OCI-LY7 (cell line): ENCODE measurements around the gene NAT9. TPM values are rescaled to one million over a fixed set of nuclear protein-coding genes. Genes with fewer than 3 reads are reported as not detected.

Source experiments
- BruUV-seq: library from RNA; stranded (reverse); fragments of 400-500 nt; replicated peaks from 2 replicates; lab custom pipeline; 2021; lab: Mats Ljungman, UMichigan
- CTCF ChIA-PET: fragments of 300-600 bp; sonication (Branson Sonifier 250); formaldehyde crosslinking; loops from one replicate; lab custom pipeline; 2022; ENCODE audit warnings: antibody characterized with exemption; ENCODE audit not compliant: unreplicated experiment; lab: Charles Lee
- POLR2A ChIA-PET: fragments of 300-600 bp; sonication (Branson Sonifier 250); formaldehyde crosslinking; loops from one replicate; lab custom pipeline; 2022; ENCODE audit warnings: antibody characterized with exemption; lab: Charles Lee
- DNase-seq: peaks from one replicate; pipeline ENCODE4 v3.0.0-alpha.2; 2015; ENCODE audit warnings: low spot score
- H2AFZ ChIP-seq: fragments of 200-600 bp; sonication (generic), shearing (Covaris generic); 2 replicates; pipeline ENCODE4 v1.6.1; 2014; ENCODE audit warnings: mild to moderate bottlenecking, antibody characterized with exemption, low read length, moderate library complexity
- H3K27ac ChIP-seq: fragments of 200-600 bp; sonication (generic); 2 replicates; pipeline ENCODE4 v1.5.1; 2014; ENCODE audit warnings: mixed run types, low read depth, mild to moderate bottlenecking, moderate library complexity, low read length, inconsistent platforms; ENCODE audit not compliant: poor library complexity, severe bottlenecking
- H3K36me3 ChIP-seq: fragments of 200-600 bp; sonication (generic); 2 replicates; pipeline ENCODE4 v1.6.1; 2014; ENCODE audit warnings: mild to moderate bottlenecking, antibody characterized with exemption, low read length, moderate library complexity, mixed read lengths; ENCODE audit not compliant: insufficient read depth
- H3K4me1 ChIP-seq: fragments of 200-600 bp; sonication (generic); 2 replicates; pipeline ENCODE4 v1.5.1; 2014; ENCODE audit warnings: mild to moderate bottlenecking, low read length; ENCODE audit not compliant: insufficient read depth, poor library complexity, severe bottlenecking
- H3K4me2 ChIP-seq: fragments of 200-600 bp; sonication (generic); 2 replicates; pipeline ENCODE4 v1.6.1; 2014; ENCODE audit warnings: mild to moderate bottlenecking, low read length
- H3K4me3 ChIP-seq: fragments of 200-600 bp; sonication (generic); 2 replicates; pipeline ENCODE4 v1.5.1; 2014; ENCODE audit warnings: mild to moderate bottlenecking, low read depth, low read length; ENCODE audit not compliant: poor library complexity, severe bottlenecking
- H3K79me2 ChIP-seq: fragments of 200-600 bp; sonication (generic); 2 replicates; pipeline ENCODE4 v1.6.1; 2016; ENCODE audit warnings: low read depth, mild to moderate bottlenecking, low read length, moderate library complexity, mixed read lengths; ENCODE audit not compliant: insufficient read depth
- H3K9me2 ChIP-seq: fragments of 200-600 bp; sonication (generic); 2 replicates; pipeline ENCODE4 v1.6.1; 2016; ENCODE audit warnings: mild to moderate bottlenecking, low read length, mixed read lengths; ENCODE audit not compliant: insufficient read depth
- H3K9me3 ChIP-seq: fragments of 200-600 bp; sonication (generic); 2 replicates; pipeline ENCODE4 v1.6.1; 2014; ENCODE audit warnings: mild to moderate bottlenecking, mixed run types, low read length, mixed read lengths
- H4K20me1 ChIP-seq: fragments of 200-600 bp; sonication (generic); 2 replicates; pipeline ENCODE4 v1.6.1; 2014; ENCODE audit warnings: mild to moderate bottlenecking, antibody characterized with exemption, low read length, moderate library complexity, mixed read lengths; ENCODE audit not compliant: insufficient read depth
- EZH2phosphoT487 ChIP-seq: fragments of 200-600 bp; sonication (generic); IDR thresholded peaks from 2 replicates; pipeline ENCODE4 v1.6.1; 2018; ENCODE audit warnings: low read depth, borderline replicate concordance, mild to moderate bottlenecking, mixed run types, antibody characterized with exemption, low read length, moderate library complexity, mixed read lengths
- intact Hi-C: fragments of 100-400 bp; cut with micrococcal nuclease; formaldehyde crosslinking; loops from one replicate; pipeline ENCODE4 v1.10.0; 2022; ENCODE audit not compliant: unreplicated experiment
- total RNA-seq, 2 experiments: library from RNA; depleted of rRNA in 1 of 2; stranded (reverse); fragments of >200 nt in 1 of 2; shearing (Covaris generic) in 1 of 2; gene quantifications; 2 replicates each; pipeline ENCODE4 v1.2.3, GENCODE V29; 2014 to 2022
- TF ChIP-seq, protein P1 (sequence below): fragments of 200-600 bp; sonication (generic); conservative IDR thresholded peaks from 2 replicates; pipeline ENCODE4 v1.5.1; 2014; ENCODE audit warnings: mild to moderate bottlenecking, antibody characterized with exemption, low read length, moderate library complexity, mixed read lengths

The NAT9 gene
- total RNA-seq, 2 experiments from 2014 or later = 77.2 to 87.9 TPM

DNA sequence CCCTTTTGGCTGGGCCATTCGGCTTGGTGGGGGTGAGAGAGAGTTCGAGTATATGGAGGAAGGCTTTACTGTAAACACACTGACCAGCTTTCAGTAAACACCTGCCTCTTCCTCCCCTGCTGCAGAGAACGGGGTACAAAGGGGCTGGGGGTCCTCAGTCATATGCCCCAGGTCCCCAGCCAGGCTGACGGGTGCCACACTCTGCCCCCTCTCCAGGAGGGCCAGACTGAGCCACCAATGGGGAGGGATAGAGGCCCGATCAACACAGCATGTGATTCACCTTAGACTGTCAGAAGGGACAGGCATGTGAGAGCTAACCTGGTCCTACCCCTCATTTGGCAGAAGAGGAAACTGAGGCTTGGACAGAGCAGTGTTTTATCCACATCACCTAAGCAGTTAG lies 14.7 kb downstream of the NAT9 start:
- CTCF ChIA-PET = interaction anchor here (0.6 kb wide), 1 partner anchor 71 kb away, joined by 3 read pairs; no protein-coding TSS in a partner anchor
- intact Hi-C loops = no loop called here
- DNase-seq = no peak
- H3K4me1 ChIP-seq = peaks cover 19% of the 10 kb centered on the region
- no peaks in the 10 kb centered on the region for H3K9me2 ChIP-seq
- POLR2A ChIA-PET = interaction anchor here (0.5 kb wide), 1 partner anchor 11 kb away, joined by 5 read pairs; no protein-coding TSS in a partner anchor
- no peak overlapping the region for H3K4me3 ChIP-seq
- no peaks in the 10 kb centered on the region for H3K9me3 ChIP-seq
- H3K27ac ChIP-seq = no peak overlapping the region
- H4K20me1 ChIP-seq = peaks cover 9% of the 10 kb centered on the region; the same call in 1 of the 2 replicates
- H3K4me2 ChIP-seq = no peak overlapping the region
- peaks cover 4% of the 10 kb centered on the region; the same call in 1 of the 2 replicates for H3K79me2 ChIP-seq
- no TSS peak for BruUV-seq
- no peak for TF ChIP-seq EZH2phosphoT487
- TF ChIP-seq, protein P1, sequence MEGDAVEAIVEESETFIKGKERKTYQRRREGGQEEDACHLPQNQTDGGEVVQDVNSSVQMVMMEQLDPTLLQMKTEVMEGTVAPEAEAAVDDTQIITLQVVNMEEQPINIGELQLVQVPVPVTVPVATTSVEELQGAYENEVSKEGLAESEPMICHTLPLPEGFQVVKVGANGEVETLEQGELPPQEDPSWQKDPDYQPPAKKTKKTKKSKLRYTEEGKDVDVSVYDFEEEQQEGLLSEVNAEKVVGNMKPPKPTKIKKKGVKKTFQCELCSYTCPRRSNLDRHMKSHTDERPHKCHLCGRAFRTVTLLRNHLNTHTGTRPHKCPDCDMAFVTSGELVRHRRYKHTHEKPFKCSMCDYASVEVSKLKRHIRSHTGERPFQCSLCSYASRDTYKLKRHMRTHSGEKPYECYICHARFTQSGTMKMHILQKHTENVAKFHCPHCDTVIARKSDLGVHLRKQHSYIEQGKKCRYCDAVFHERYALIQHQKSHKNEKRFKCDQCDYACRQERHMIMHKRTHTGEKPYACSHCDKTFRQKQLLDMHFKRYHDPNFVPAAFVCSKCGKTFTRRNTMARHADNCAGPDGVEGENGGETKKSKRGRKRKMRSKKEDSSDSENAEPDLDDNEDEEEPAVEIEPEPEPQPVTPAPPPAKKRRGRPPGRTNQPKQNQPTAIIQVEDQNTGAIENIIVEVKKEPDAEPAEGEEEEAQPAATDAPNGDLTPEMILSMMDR = no peak
- no peak overlapping the region for H2AFZ ChIP-seq
- peaks cover 24% of the 10 kb centered on the region for H3K36me3 ChIP-seq

DNA sequence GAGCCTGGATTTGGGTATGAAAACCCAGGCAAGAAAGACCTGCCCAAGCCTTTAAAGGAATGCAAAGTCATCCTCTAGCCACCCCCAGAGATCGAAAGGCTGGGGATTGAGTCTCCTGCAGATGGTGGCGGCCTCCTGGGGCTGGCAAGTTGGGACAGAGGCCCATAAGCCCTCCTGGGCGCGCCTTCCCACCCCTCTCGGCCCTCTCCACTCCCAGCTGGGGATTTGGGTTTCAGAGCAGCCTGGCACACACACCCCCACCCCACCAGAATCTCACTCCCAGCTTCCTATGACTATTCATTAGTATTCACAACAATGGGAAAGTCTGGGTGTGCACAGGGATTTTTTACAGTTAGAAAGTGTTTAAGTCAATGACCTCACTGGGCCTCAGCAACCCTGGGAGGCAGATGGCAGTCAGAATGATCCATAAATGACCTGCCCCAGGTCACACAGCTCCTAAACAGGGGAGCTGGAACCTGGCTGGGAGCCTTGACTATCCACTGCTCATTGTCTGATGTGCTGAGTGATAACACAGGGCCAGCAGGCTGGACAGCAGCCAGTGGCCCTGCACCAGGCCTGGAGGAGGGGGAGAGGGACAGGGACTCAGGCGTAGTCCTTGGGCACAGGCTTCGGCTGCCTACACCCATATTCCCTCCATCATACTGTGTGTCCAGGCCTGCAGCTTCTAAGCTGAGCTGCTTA lies 15.6 kb downstream of the NAT9 start:
- H3K4me1 ChIP-seq = peaks cover 19% of the 10 kb centered on the region
- POLR2A ChIA-PET = interaction anchor here (0.5 to 1.4 kb wide), 4 partner anchors 10 to 24 kb away, joined by 3 to 5 read pairs (median 3); no protein-coding TSS in a partner anchor

More for the DNA sequence above, 15.6 kb downstream of the NAT9 start:
- Histone ChIP-seq H3K79me2 (peaks cover 5% of the 10 kb centered on the region; the same call in 1 of the 2 replicates), H3K9me3 (no peaks in the 10 kb centered on the region), H2AFZ (no peak overlapping the region), H3K27ac (no peak overlapping the region), H3K4me3 (no peak overlapping the region), H3K9me2 (no peaks in the 10 kb centered on the region), H4K20me1 (peaks cover 9% of the 10 kb centered on the region; the same call in 1 of the 2 replicates), H3K36me3 (peaks cover 16% of the 10 kb centered on the region), H3K4me2 (no peak overlapping the region)
- TF ChIP-seq, protein P1 = no peak
- TF ChIP-seq EZH2phosphoT487 = no peak
- no TSS peak for BruUV-seq
- intact Hi-C loops = no loop called here
- no peak for DNase-seq
- CTCF ChIA-PET = interaction anchor here (1.7 to 2.2 kb wide), 2 partner anchors 16 to 103 kb away, joined by 5 to 10 read pairs; no protein-coding TSS in a partner anchor
